GM19372 (cell line): Measurements from ENCODE around the gene GPI.
"Not testable (repeated sequence)": the region's sequence is repeated elsewhere in the genome, so short reads cannot be mapped to it uniquely, and the experiment has no call there.

Experiments used
- ATAC-seq: cut with Tn5 transposase; IDR thresholded peaks from one replicate; pipeline ENCODE4 v1.9.1; 2021; ENCODE audit warnings: mild to moderate bottlenecking, low read depth, moderate library complexity; ENCODE audit not compliant: unreplicated experiment

GPI gene

DNA sequence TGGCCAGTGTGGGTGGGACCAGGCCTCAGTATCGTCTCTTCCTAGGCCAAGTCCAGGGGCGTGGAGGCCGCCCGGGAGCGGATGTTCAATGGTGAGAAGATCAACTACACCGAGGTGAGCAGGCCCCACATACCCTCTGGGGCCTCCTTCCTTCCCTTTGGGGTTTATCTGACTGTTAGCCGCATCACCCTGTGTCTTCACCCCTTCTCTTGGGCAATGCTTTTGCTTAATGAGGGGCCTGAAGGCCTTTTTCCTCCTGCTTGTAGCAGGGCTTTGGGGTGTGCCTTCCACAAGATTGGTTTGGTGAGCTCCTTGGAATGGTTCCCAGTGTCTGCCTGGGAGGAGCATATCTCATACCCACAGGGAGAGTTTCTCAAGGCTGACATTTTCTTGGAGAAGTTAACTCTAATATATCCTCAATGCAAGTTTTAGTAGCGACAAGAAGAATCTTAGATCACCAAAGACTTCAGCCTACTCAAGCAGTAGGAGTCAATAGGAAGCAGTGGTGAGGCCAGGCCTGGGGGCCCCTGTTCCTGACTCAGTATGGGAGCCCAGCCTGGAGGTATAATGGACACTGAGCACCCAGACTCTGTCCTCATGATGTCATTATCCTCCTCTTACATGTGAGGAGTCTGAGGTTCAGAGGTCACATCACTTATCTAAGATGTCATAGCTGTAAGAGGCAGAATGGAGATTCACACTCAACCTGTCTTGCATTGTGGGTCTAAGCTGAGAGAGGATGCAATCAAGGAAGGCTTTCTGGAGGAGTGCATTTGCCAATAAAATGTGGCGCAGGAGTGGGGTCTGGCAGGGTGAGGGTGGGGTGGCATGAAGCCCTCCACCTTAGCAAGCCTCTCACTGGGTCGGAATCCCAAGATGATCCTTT, 2.0 kb downstream of the GPI start:
- ATAC-seq: no peak

- no peak for ATAC-seq
Observed at GRCh38 chr19:34367624-34367957, 2.6 kb downstream of the GPI start.

DNA sequence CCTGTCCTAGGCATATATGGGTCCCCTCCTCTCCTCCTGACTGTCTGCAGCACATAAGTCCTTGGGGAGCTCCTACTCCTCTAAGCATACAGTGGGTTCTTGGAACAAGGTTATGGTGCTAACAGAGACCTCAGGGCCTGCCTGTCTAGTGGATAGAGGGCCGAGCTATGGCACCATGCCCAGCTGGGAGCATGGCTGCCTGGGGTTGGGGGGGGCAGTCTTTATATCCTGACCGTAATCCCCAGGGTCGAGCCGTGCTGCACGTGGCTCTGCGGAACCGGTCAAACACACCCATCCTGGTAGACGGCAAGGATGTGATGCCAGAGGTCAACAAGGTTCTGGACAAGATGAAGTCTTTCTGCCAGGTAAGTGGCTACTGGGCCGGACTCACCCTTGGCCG, 3.3 kb downstream of the GPI start:
- no peak for ATAC-seq

- not testable (repeated sequence) for ATAC-seq
Observed at GRCh38 chr19:34369166-34369565, 4.2 kb downstream of the GPI start.

- ATAC-seq: no peak
Observed at GRCh38 chr19:34370117-34370516, 5.1 kb downstream of the GPI start.

- no peak for ATAC-seq
Observed at GRCh38 chr19:34370983-34371382, 6.0 kb downstream of the GPI start.

DNA sequence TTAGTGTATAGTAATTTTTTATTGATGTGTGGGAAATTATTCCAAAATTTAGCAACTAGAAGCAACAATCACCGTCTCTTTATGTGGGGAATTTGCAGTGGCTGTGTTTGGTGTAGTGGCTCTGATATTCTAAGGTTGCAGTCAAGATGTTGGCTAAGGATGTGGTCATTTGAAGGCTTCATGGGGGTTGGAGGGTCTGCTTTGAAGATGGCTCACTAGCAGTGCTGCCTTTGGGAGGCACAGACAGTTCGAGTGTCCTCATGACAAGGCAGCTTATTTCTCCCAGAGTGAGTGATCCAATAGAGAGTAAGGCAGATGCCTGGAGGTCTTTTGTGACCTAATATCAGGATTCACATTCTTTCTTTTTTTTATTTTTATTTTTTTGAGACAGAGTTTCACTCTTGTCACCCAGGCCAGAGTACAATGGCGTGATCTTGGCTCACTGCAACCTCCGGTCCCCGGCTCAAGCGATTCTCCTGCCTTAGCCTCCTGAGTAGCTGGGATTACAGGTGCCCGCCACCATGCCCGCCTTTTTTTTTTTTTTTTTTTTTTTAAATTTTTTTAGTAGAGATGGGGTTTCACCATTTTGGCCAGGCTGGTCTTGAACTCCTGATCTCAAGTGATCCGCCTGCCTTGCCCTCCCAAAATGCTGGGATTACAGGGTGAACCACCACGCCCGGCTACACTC, 8.7 kb downstream of the GPI start:
- ATAC-seq: no peak

DNA sequence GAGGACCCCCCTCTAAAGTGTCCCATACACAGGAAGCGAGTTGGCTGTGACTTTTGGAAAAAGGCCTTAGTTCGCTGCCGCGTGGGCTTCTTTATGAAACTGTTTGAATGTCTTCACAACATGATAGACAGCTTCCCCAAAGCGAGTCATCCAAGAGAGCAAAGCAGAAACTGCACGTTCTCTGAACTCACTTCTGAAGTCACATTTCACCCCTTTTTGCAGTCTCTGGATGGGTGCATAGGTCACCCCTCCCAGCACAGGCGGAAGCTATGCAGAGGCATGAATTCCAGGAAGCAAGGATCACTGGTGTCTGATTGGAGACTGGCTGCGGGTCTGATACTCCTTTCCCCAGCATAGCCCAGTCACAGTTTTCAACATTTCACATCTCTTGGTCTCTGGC, 10.6 kb downstream of the GPI start:
- ATAC-seq: no peak

DNA sequence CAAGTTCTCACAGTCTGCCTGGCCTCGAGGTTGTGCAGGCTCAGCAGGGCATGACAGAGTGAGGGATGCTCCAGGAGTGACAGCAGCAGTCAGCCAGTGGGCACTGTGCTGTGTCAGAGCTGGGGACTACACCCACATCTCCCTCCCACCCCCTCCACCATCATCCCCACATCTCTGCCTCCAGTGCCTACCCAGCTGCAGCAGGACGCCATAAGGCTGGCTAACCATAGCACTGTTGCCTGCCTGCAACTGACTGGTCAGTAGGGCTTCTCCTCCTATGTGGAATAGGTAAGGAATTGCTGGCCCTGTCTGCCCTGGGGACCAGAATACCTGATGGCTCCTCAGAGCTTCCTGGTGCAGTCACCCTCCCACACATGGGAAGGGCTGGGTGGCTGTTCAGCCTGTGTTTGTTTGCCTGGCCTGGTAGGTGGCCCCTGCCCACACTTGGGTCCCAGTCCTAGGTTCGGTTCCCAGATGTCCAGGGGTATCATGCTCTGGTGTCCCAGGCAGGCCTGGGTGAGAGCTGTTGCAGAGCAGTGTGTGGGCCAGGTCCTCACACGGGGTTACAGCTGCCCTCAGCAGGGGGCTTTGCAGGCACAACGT, 15.7 kb downstream of the GPI start:
- ATAC-seq: no peak

GRCh38 chr19:34381399-34382251, 16.6 kb downstream of the GPI start:
- no peak for ATAC-seq

- no peak for ATAC-seq
Observed at GRCh38 chr19:34382471-34382870, 17.5 kb downstream of the GPI start.

DNA sequence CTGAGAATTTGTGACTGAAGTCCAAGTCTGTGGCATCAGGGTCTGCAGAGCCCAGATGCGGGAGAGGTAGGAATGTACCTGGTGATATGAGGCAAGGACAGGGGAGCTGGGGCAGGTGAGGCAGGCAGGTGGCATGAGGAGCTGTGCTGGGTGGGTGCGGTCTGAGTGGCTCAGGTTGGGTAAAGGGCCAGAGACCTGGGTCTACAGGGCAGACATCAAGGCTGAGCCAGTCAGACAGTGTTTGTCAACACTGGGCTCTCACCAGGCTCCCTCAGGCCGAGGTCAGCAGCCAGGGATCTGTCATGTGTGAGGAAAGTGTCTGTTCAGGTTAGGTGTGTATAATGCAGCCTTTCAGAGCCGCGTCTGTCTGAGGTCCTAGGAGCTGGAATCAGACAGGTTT, 18.6 kb downstream of the GPI start:
- ATAC-seq: no peak

- no peak for ATAC-seq
Observed at GRCh38 chr19:34386645-34387445, 21.8 kb downstream of the GPI start.

DNA sequence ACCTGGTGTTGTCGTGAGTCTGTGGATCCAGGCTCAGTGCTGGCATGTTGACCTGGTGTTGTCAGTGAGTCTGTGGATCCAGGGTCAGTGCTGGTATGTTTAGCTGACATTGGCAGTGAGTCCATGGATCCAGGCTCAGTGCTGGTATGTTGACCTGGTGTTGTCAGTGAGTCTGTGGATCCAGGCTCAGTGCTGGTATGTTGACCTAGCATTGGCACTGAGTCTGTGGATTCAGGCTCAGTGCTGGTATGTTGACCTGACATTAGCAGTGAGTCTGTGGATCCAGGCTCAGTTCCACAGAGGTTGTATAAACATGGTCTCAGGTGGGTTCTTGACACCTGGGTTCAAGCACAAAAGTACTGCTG, 22.4 kb downstream of the GPI start:
- no peak for ATAC-seq

DNA sequence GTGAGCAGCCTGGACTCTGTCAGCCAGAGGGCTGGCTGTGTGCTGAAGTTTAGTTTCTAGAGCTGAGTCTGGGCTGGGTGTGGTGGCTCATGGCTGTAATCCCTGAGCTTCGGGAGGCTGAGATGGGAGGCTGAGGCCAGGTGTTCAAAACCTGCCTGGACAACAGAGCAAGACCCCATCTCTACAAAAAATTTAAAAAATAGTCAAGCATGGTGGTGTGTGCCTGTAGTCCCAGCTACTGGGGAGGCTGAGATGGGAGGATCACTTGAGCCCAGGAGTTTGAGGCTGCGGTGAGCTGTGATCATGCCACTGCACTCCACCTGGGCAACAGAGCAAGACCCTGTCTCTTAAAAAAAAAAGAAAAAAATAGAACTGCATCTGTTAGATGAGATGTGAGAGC, 23.7 kb downstream of the GPI start:
- not testable (repeated sequence) for ATAC-seq

GRCh38 chr19:34391813-34392212, 26.8 kb downstream of the GPI start:
- no peak for ATAC-seq

DNA sequence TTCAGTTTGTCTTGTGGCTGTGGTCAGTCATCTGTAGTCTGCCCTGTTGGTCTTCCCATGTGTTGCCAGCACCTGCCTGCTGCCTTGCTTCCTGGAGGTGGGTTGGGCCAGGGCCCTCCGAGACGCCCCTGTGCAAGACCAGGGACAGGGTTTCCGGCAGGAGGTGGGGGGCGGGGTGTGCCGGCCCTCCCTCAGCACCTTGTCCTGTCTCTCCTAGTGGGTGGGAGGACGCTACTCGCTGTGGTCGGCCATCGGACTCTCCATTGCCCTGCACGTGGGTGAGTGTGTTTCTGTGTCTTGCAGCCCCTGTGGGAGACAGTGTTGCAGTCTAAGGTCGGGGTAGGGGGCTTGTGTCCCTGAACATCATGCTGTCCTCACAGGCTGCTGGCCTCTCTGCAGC, 28.0 kb downstream of the GPI start:
- ATAC-seq: no peak

DNA sequence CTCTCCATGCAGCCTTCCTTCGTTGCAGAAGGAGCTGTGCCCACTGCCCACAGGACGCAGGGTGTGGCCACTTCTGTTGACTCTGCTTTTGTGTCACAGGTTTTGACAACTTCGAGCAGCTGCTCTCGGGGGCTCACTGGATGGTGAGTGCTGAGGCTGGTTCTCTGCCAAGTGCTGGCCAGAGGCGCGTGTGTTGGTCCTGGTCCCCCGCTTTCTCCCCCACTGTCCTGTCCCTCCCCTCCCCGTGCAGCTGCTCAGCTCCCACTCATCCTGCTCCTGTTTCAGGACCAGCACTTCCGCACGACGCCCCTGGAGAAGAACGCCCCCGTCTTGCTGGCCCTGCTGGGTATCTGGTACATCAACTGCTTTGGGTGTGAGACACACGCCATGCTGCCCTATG, 28.6 kb downstream of the GPI start:
- no peak for ATAC-seq

- ATAC-seq: no peak
Observed at GRCh38 chr19:34397853-34398252, 32.9 kb downstream of the GPI start.

- ATAC-seq: no peak
Observed at GRCh38 chr19:34399886-34400285, 34.9 kb downstream of the GPI start.
